H1 (cell line): ENCODE data around the gene NR2F1-AS1. TPM values are rescaled to one million over a fixed set of nuclear protein-coding genes. Genes with fewer than 3 reads are reported as not detected.

Source experiments
- CTCF ChIA-PET: fragments of 300-600 bp; sonication (Branson Sonifier 250); formaldehyde crosslinking; loops from one replicate; lab custom pipeline; 2021; ENCODE audit not compliant: partially characterized antibody; lab: Charles Lee
- POLR2A ChIA-PET: fragments of 300-600 bp; sonication (Branson Sonifier 250); formaldehyde crosslinking; loops from one replicate; lab custom pipeline; 2021; ENCODE audit warnings: inconsistent platforms; ENCODE audit not compliant: partially characterized antibody; lab: Charles Lee
- DNase-seq, 2 experiments: peaks; one replicate each; pipeline versions ENCODE4 v3.0.0 to v3.0.0-alpha.2; 2010 to 2022; ENCODE audit warnings: low spot score in 2 of 2, low read depth in 1 of 2, mixed read lengths in 1 of 2
- FAIRE-seq: peaks from 2 replicates; lab custom pipeline; 2011; peaks lifted over from hg19 to GRCh38; lab: Jason Lieb, UNC
- H2AFZ ChIP-seq: 2 replicates; pipeline ENCODE4 v1.8.1; 2012; ENCODE audit warnings: low read length, inconsistent platforms
- H2AK5ac ChIP-seq: 2 replicates; pipeline ENCODE4 v1.6.1; 2013; ENCODE audit warnings: low read depth, low read length
- H2BK120ac ChIP-seq: replicated peaks from 2 replicates; pipeline ENCODE3; 2013; ENCODE audit warnings: low read depth, low read length, inconsistent platforms
- H2BK12ac ChIP-seq: 2 replicates; pipeline ENCODE4 v1.6.1; 2013; ENCODE audit warnings: low read depth, low read length
- H2BK15ac ChIP-seq: 2 replicates; pipeline ENCODE4 v1.6.1; 2013; ENCODE audit warnings: low read length
- H2BK20ac ChIP-seq: 2 replicates; pipeline ENCODE4 v1.6.1; 2013; ENCODE audit warnings: low read length
- H2BK5ac ChIP-seq: 2 replicates; pipeline ENCODE4 v1.6.1; 2013; ENCODE audit warnings: low read depth, low read length
- H3K14ac ChIP-seq: 2 replicates; pipeline ENCODE4 v1.6.1; 2013; ENCODE audit warnings: inconsistent platforms; ENCODE audit not compliant: insufficient read length
- H3K18ac ChIP-seq: 2 replicates; pipeline ENCODE4 v1.6.1; 2013; ENCODE audit warnings: low read length; ENCODE audit errors: extremely low read depth
- H3K23ac ChIP-seq: 2 replicates; pipeline ENCODE4 v1.6.1; 2013; ENCODE audit warnings: inconsistent platforms; ENCODE audit not compliant: insufficient read length
- H3K23me2 ChIP-seq: 2 replicates; pipeline ENCODE4 v1.6.1; 2013; ENCODE audit warnings: low read depth, low read length
- H3K27ac ChIP-seq: 2 replicates; pipeline ENCODE4 v1.6.1; 2011; ENCODE audit warnings: low read depth, low read length, inconsistent platforms
- H3K27me3 ChIP-seq, 4 experiments: replicated peaks in 1 of 4; 1 replicate in 1 of 4; 2 replicates in 3 of 4; pipeline versions ENCODE4 v1.6.1 to v1.8.1; 2011 to 2013; ENCODE audit warnings: low read length in 3 of 4, mild to moderate bottlenecking in 3 of 4, inconsistent platforms in 2 of 4, mixed read lengths in 2 of 4, moderate library complexity in 1 of 4; ENCODE audit not compliant: control insufficient read depth in 3 of 4, insufficient read depth in 3 of 4; ENCODE audit errors: extremely low read depth in 1 of 4
- H3K36me3 ChIP-seq, 4 experiments: 2 replicates each; pipeline versions ENCODE4 v1.6.1 to v1.8.1; 2011 to 2013; ENCODE audit warnings: mild to moderate bottlenecking in 4 of 4, low read length in 3 of 4, moderate library complexity in 2 of 4, control low read depth in 1 of 4, inconsistent platforms in 1 of 4; ENCODE audit not compliant: insufficient read depth in 4 of 4, control insufficient read depth in 2 of 4
- H3K4ac ChIP-seq: replicated peaks from 2 replicates; pipeline ENCODE3; 2013; ENCODE audit warnings: low read length, low read depth, mixed read lengths, inconsistent platforms; ENCODE audit not compliant: insufficient read length
- H3K4me1 ChIP-seq, 4 experiments: replicated peaks in 1 of 4; 1 replicate in 1 of 4; 2 replicates in 3 of 4; pipeline versions ENCODE4 v1.6.1 to v1.8.1; 2011 to 2013; ENCODE audit warnings: low read length in 3 of 4, inconsistent platforms in 2 of 4, mixed read lengths in 1 of 4; ENCODE audit not compliant: insufficient read depth in 4 of 4, control insufficient read depth in 3 of 4
- H3K4me2 ChIP-seq, 2 experiments: 2 replicates each; pipeline versions ENCODE4 v1.6.1 to v1.8.1; 2011 to 2013; ENCODE audit warnings: low read depth in 2 of 2, low read length in 2 of 2, control low read depth in 1 of 2, inconsistent platforms in 1 of 2, mild to moderate bottlenecking in 1 of 2; ENCODE audit not compliant: insufficient read depth in 1 of 2
- H3K4me3 ChIP-seq, 4 experiments: fragments of 200-600, 300-600 bp in 1 of 4; sonication (generic), shearing (Covaris generic), sonication (Bioruptor Twin) in 1 of 4; 2 replicates each; pipeline versions ENCODE4 v1.5.1 to v1.8.1; 2011 to 2016; ENCODE audit warnings: low read length in 4 of 4, low read depth in 3 of 4, control low read depth in 2 of 4, inconsistent platforms in 2 of 4, mild to moderate bottlenecking in 2 of 4, mixed read lengths in 1 of 4, moderate library complexity in 1 of 4; ENCODE audit not compliant: insufficient read depth in 2 of 4; ENCODE audit errors: extremely low read depth in 1 of 4
- H3K56ac ChIP-seq: replicated peaks from 2 replicates; pipeline ENCODE3; 2013; ENCODE audit warnings: low read depth, mild to moderate bottlenecking, mixed read lengths, low read length, inconsistent platforms; ENCODE audit not compliant: insufficient read length
- H3K79me1 ChIP-seq: 2 replicates; pipeline ENCODE4 v1.6.1; 2013; ENCODE audit warnings: low read depth, low read length, control low read depth
- H3K79me2 ChIP-seq, 2 experiments: 2 replicates each; pipeline versions ENCODE4 v1.6.1 to v1.8.1; 2012 to 2013; ENCODE audit warnings: low read length in 2 of 2, mild to moderate bottlenecking in 2 of 2, inconsistent platforms in 1 of 2; ENCODE audit not compliant: insufficient read depth in 2 of 2, control insufficient read depth in 1 of 2
- H3K9ac ChIP-seq, 4 experiments: replicated peaks in 1 of 4; 1 replicate in 1 of 4; 2 replicates in 3 of 4; pipeline versions ENCODE4 v1.6.1 to v1.8.1; 2011 to 2013; ENCODE audit warnings: low read depth in 3 of 4, low read length in 3 of 4, control low read depth in 2 of 4, mild to moderate bottlenecking in 2 of 4, moderate library complexity in 2 of 4, inconsistent platforms in 1 of 4; ENCODE audit errors: extremely low read depth in 1 of 4
- H3K9me3 ChIP-seq, 2 experiments: 2 replicates each; pipeline versions ENCODE4 v1.6.1 to v1.8.1; 2012 to 2013; ENCODE audit warnings: mild to moderate bottlenecking in 2 of 2, moderate library complexity in 2 of 2, control low read depth in 1 of 2, inconsistent platforms in 1 of 2, low read depth in 1 of 2, low read length in 1 of 2, mixed read lengths in 1 of 2; ENCODE audit not compliant: insufficient read depth in 2 of 2
- H4K20me1 ChIP-seq, 2 experiments: replicated peaks in 1 of 2; 2 replicates each; pipeline versions ENCODE3 to v1.8.1; 2011 to 2013; ENCODE audit warnings: inconsistent platforms in 2 of 2, low read length in 2 of 2, mild to moderate bottlenecking in 1 of 2; ENCODE audit not compliant: insufficient read depth in 2 of 2, control insufficient read depth in 1 of 2
- H4K5ac ChIP-seq: 2 replicates; pipeline ENCODE4 v1.6.1; 2013; ENCODE audit warnings: low read length, low read depth, mixed read lengths, inconsistent platforms; ENCODE audit not compliant: insufficient read length
- H4K8ac ChIP-seq: 2 replicates; pipeline ENCODE4 v1.8.0; 2013; ENCODE audit warnings: mild to moderate bottlenecking, moderate library complexity, low read length, inconsistent platforms; ENCODE audit not compliant: insufficient read depth; ENCODE audit errors: extremely low read depth
- H4K91ac ChIP-seq: replicated peaks from 2 replicates; pipeline ENCODE3; 2013; ENCODE audit warnings: low read length, mixed read lengths, inconsistent platforms; ENCODE audit not compliant: insufficient read length
- BACH1 ChIP-seq: IDR thresholded peaks from 2 replicates; pipeline ENCODE4 v1.6.1; 2012; ENCODE audit warnings: low read length, improper control_type of control experiment
- CREB1 ChIP-seq: IDR thresholded peaks from 2 replicates; pipeline ENCODE4 v1.6.1; 2012; ENCODE audit warnings: inconsistent platforms
- EZH2 ChIP-seq: fragments of 200-600 bp; sonication (generic); IDR thresholded peaks from 2 replicates; pipeline ENCODE4 v1.7.1; 2012; ENCODE audit warnings: low read depth, mild to moderate bottlenecking, moderate library complexity, low read length, inconsistent platforms; ENCODE audit not compliant: severe bottlenecking
- KDM4A ChIP-seq: IDR thresholded peaks from one replicate; pipeline ENCODE4 v1.7.1; 2012; ENCODE audit warnings: low read depth, mild to moderate bottlenecking, moderate library complexity, low read length, inconsistent platforms; ENCODE audit not compliant: severe bottlenecking
- RNF2 ChIP-seq: fragments of 200-900, 300-1000 bp; sonication (generic); IDR thresholded peaks from 2 replicates; pipeline ENCODE4 v1.7.1; 2016; ENCODE audit warnings: borderline replicate concordance, low read depth, mild to moderate bottlenecking, antibody characterized with exemption, low read length; ENCODE audit not compliant: poor library complexity, severe bottlenecking; ENCODE audit errors: missing control alignments
- SUZ12 ChIP-seq: fragments of 200-600 bp; sonication (generic); IDR thresholded peaks from 2 replicates; pipeline ENCODE4 v1.6.1; 2012; ENCODE audit warnings: mild to moderate bottlenecking, inconsistent platforms, low read length, moderate library complexity, mixed read lengths
- WGBS, 2 experiments: shearing (Covaris generic) in 1 of 2; methylation state at CpG; one replicate each; pipeline versions ENCODE4 v1.1.6 to v1.1.7; 2013 to 2015; ENCODE audit warnings: low lambda C conversion rate in 2 of 2, mixed read lengths in 2 of 2, inconsistent platforms in 1 of 2, low coverage in 1 of 2, missing lambda C conversion rate in 1 of 2; ENCODE audit not compliant: insufficient replicate concordance in 2 of 2, insufficient coverage in 1 of 2, insufficient read length in 1 of 2; ENCODE audit errors: extremely low coverage in 1 of 2, missing lambda C conversion rate in 1 of 2; 5-methylcytosine and 5-hydroxymethylcytosine counted together
- polyA plus RNA-seq, 7 experiments: library from polyadenylated mRNA; depleted of rRNA in 3 of 7; stranded (reverse) in 5 of 7; unstranded in 2 of 7; fragments of >200 nt in 5 of 7; fragments of 200-250 nt in 2 of 7; gene quantifications; 1 replicate in 5 of 7; 2 replicates in 1 of 7; 4 replicates in 1 of 7; pipeline versions ENCODE4 v1.2.1 to v1.2.3, GENCODE V29; 2011 to 2013; ENCODE audit warnings: missing spikeins in 2 of 7, mixed read lengths in 2 of 7
- total RNA-seq: library from RNA; stranded (reverse); fragmentation: NEBNext Ultra II Directional; extraction: Animal tissue kit (Norgen Biotek cat#: 25700); gene quantifications from 2 replicates; pipeline ENCODE4 v1.2.1, GENCODE V29; 2021

NR2F1-AS1 gene
- total and polyA plus RNA-seq, 2 of the 8 experiments (the other 6 are each of a cell fraction or from before 2014, with no cell fraction given) = 1.6 to 5.6 TPM

DNA sequence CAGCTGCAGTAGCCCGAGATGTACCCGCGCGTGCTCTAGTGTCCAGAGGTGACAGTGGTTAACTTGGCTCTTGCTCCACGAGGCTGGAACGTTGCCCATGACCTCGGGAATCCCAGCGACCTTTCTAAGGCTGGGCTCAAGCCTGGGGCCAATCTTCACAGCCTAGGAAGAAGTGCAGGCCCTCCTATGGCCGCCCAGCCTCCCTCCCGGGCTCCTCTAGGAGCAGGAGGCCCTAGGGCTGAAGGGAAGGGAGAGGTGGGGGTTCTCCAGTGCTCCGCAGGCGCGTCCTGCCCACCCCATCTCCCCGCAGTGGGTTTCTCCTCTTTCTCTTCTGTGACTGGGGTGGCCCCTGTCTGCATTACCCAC is 15.3 kb upstream of the NR2F1-AS1 start:
- H3K36me3 ChIP-seq = no peaks in the 10 kb centered on the region
- H2AFZ ChIP-seq = no peak overlapping the region
- H3K56ac ChIP-seq = no peak overlapping the region
- no peak for FAIRE-seq
- TF ChIP-seq SUZ12 (peak; percentile 72; the same call in 1 of the 2 replicates), CREB1 (no peak), EZH2 (peak; percentile 73), BACH1 (no peak), RNF2 (peak; percentile 61), KDM4A (no peak)
- TF ChIP-seq, all 59 proteins: peak for 3
- H3K79me2 ChIP-seq = no peaks in the 10 kb centered on the region
- no peak overlapping the region for H3K23ac ChIP-seq
- H4K5ac ChIP-seq = no peak overlapping the region
- H3K18ac ChIP-seq = peak overlapping the region; percentile 75; the same call in 1 of the 2 replicates
- H3K14ac ChIP-seq = no peak overlapping the region
- peaks cover 94 to 100% (median 97%) of the 10 kb centered on the region in 4 experiments for H3K27me3 ChIP-seq
- no peak overlapping the region for H2BK15ac ChIP-seq
- no peak for DNase-seq
- no peak overlapping the region for H2BK20ac ChIP-seq
- H4K20me1 ChIP-seq = peaks cover 20 to 41% of the 10 kb centered on the region in 2 experiments
- H3K79me1 ChIP-seq = no peaks in the 10 kb centered on the region
- CTCF ChIA-PET = interaction anchor here (0.7 to 3.9 kb wide), 13 partner anchors 9 to 317 kb away, joined by 3 to 32 read pairs (median 11); partner anchors contain the start of gene NR2F1
- WGBS, 2 experiments = 4% methylated on average over 14 of the region's 14 CpGs; no CpG with 5 or more reads in 1 of the 2 experiments
- no peak overlapping the region for H3K9ac ChIP-seq
- H4K8ac ChIP-seq = no peak overlapping the region; the same call in 1 of the 2 replicates
- H2AK5ac ChIP-seq = no peak overlapping the region
- H3K4me3 ChIP-seq = peak overlapping the region in 3 of 4 experiments; percentile 13 to 47 (median 15); a peak in 4 of 8 replicates
- no peak overlapping the region for H2BK120ac ChIP-seq
- H3K4me2 ChIP-seq = peak overlapping the region; percentile 56 to 62
- no peak overlapping the region for H3K4ac ChIP-seq
- no peak overlapping the region for H2BK5ac ChIP-seq
- peaks cover 2 to 28% (median 18%) of the 10 kb centered on the region in 4 experiments for H3K4me1 ChIP-seq
- H3K9me3 ChIP-seq = no peaks in the 10 kb centered on the region
- no peak overlapping the region for H2BK12ac ChIP-seq
- peaks cover 3% of the 10 kb centered on the region; the same call in 1 of the 2 replicates for H3K23me2 ChIP-seq
- no peak overlapping the region for H4K91ac ChIP-seq
- H3K27ac ChIP-seq = no peak overlapping the region
- POLR2A ChIA-PET = no interaction called here
